ENCODE measurements around the gene DENND2C. TPM values are rescaled to one million over a fixed set of nuclear protein-coding genes. Genes with fewer than 3 reads are reported as not detected.

Gene DENND2C, protein sequence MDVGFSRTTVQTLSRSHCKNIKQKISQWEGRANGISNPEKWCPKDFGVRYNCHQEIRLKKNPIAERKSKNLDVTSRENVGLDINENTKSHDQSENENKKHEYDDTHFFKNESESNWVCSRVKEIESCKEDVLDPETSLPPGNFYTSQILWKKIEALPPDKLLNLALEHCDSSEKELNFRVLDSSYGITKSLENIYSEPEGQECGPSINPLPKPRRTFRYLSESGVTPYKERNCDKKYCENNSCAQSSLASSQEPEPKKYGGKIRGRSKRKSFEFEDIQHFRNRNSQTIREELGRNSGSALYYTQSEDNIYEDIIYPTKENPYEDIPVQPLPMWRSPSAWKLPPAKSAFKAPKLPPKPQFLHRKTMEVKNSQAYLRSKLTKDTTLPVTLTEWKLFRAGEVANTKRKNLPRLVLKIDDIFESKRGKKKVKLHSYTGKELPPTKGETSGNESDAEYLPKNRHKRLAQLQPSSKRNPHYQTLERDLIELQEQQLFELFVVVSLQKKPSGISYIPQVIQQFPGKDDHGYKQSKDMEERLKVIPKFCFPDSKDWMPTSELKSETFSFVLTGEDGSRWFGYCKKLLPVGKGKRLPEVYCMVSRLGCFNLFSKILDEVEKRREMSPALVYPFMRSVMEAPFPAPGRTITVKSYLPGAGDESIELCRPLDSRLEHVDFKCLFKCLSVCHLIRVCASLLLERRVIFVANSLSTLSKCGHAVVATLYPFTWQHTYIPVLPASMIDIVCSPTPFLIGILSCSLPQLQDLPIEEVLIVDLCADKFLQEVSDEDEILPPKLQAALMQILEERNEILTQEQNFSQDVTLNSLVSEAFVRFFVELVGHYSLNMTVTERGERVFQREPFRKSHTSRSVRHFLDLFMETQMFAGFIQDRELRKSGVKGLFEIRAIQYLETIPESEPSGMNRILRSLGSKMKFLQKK
- total RNA-seq (ENCODE audit: low replicate concordance) = 0.98 and 1.5 TPM in 2 replicates

DNA sequence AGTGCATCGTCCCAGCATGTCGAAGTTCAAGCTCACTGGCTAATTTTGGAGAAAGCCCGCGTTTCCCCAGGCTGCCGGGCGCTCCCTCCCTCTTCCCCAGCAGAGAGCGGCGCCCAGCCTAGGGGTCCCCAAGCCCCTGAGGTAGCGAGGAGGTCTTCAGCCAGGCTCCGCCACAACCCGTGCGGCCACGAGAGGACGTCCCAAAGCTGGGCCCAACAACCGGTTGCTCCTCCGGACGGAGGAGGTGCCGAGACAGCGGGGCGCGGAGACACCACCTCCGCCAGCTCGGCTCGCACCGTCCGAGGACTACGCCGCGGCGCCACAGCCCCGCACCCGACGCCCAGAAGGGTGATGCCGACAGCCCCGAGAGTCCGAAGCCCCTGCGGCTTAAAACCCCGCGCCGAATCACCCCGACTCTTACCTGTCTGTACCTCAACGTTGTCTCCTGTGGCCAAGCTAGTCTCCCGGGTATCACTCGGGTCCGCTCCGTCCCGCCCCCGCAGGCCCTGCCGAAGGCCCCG is at the start of gene DENND2C:
Gene DENND2C, minus strand, starts transcription at position 488 of the 521 bp plus-strand sequence. CDS start 44,065 bp downstream, outside the sequence.

GRCh38 chr1:114716304-114717170 is 46.7 kb upstream of the DENND2C start, which contains the start of gene NRAS:
TSS of gene NRAS (minus strand) at chr1:114716771. CDS start at chr1:114716160, 611 bp downstream.

DNA sequence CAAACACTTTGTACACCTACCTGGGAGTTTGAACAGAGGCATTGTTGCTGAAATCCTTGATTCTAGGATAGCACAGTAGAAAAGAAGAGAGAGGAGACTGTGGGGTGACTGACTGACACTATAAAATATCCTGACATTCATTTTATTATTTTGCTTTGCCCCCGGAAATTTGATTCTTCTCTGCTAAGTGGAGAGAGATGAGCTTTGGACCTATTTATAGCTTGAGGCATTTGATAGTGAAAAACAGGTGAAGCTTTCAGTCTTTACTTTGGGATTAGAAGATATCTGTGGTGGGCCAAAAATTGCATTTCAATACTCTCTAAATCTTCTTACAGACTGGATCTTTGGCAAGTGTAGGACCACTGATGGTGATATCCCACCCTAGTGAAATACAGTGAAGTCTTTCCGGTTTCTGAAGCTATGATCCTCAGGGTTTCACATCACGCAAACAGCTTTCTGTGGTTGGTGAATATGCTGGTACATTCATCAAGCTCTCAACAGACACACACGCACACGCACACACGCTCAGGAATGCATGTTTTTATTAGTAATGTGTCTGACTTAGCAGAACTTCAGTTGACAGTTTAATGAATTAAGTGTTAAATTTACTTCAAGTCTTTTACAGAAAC is 25.7 kb upstream of the DENND2C start, which contains the start of gene AMPD1:
Gene AMPD1, minus strand, starts transcription at position 117 of the 629 bp plus-strand sequence. Its CDS starts 75 bp downstream, at position 42.

GRCh38 chr1:114581335-114582287 is 88.2 kb downstream of the DENND2C start, which contains the start of gene BCAS2:
TSS of gene BCAS2 (minus strand) at chr1:114581615. CDS start at chr1:114581591, 24 bp downstream.

Other genes with a start within 250 kb of the DENND2C start
- gene TRIM33, start 158.8 kb downstream of the DENND2C start, total RNA-seq (ENCODE audit: low replicate concordance) = 13.9 and 15.4 TPM in 2 replicates
- 26.9 and 32.4 TPM in 2 replicates for gene BCAS2, start 88.4 kb downstream of the DENND2C start, total RNA-seq (ENCODE audit: low replicate concordance)
- gene AMPD1, start 25.5 kb upstream of the DENND2C start, total RNA-seq (ENCODE audit: low replicate concordance) = not detected in 2 replicates
- gene NRAS, start 46.7 kb upstream of the DENND2C start, total RNA-seq (ENCODE audit: low replicate concordance) = 13.2 and 45.2 TPM in 2 replicates
- 785 and 1,500 TPM in 2 replicates for gene CSDE1, start 87.9 kb upstream of the DENND2C start, total RNA-seq (ENCODE audit: low replicate concordance)
- gene SIKE1, start 110.6 kb upstream of the DENND2C start, total RNA-seq (ENCODE audit: low replicate concordance) = 70.6 and 78.4 TPM in 2 replicates
- gene SYCP1, start 184.8 kb upstream of the DENND2C start, total RNA-seq (ENCODE audit: low replicate concordance) = not detected in 2 replicates

Data from smooth muscle cell of the coronary artery (primary cell).